ENCODE measurements around the gene SLC16A8. TPM values are rescaled to one million over a fixed set of nuclear protein-coding genes. Genes with fewer than 3 reads are reported as not detected.
"Not testable (repeated sequence)": the region's sequence is repeated elsewhere in the genome, so short reads cannot be mapped to it uniquely, and the experiment has no call there.

Gene SLC16A8
- total RNA-seq, 2 experiments from 2014 or later, result not detected

- Mint-ChIP-seq H3K9me3 (no peaks in the 10 kb centered on the region), H3K27me3 (peaks cover 21% of the 10 kb centered on the region), H3K27ac (no peak overlapping the region), H3K4me3 (no peak overlapping the region), H3K4me1 (ENCODE audit: low read depth) (peaks cover 3% of the 10 kb centered on the region), H3K36me3 (ENCODE audit: low read depth) (no peaks in the 10 kb centered on the region)
- intact Hi-C loops (cut with DNase I, micrococcal nuclease), result no loop called here
- TF ChIP-seq, protein P1, sequence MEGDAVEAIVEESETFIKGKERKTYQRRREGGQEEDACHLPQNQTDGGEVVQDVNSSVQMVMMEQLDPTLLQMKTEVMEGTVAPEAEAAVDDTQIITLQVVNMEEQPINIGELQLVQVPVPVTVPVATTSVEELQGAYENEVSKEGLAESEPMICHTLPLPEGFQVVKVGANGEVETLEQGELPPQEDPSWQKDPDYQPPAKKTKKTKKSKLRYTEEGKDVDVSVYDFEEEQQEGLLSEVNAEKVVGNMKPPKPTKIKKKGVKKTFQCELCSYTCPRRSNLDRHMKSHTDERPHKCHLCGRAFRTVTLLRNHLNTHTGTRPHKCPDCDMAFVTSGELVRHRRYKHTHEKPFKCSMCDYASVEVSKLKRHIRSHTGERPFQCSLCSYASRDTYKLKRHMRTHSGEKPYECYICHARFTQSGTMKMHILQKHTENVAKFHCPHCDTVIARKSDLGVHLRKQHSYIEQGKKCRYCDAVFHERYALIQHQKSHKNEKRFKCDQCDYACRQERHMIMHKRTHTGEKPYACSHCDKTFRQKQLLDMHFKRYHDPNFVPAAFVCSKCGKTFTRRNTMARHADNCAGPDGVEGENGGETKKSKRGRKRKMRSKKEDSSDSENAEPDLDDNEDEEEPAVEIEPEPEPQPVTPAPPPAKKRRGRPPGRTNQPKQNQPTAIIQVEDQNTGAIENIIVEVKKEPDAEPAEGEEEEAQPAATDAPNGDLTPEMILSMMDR (IDR thresholded peaks at IDR 0.05), result no peak
- peaks cover 19 to 34% of the 10 kb centered on the region in 2 experiments for H3K27me3 ChIP-seq (ENCODE audit: control insufficient read depth in 1 of 2, insufficient read depth in 2 of 2, low read length in 2 of 2)
- H3K9me3 ChIP-seq (ENCODE audit: control insufficient read depth in 1 of 2, insufficient read depth in 1 of 2, low read length in 2 of 2), result peaks cover 0 to 17% of the 10 kb centered on the region in 2 experiments
- no peak overlapping the region for H3K4me3 ChIP-seq (ENCODE audit: low read length)
- peaks cover 13% of the 10 kb centered on the region for H3K4me1 ChIP-seq (ENCODE audit: insufficient read depth, low read length)
- ATAC-seq (ENCODE audit: poor library complexity), result peak; percentile 21
- CTCF ChIA-PET, result no interaction called here
- peak in 1 of 14 experiments; percentile 12 for DNase-seq
- H3K36me3 ChIP-seq (ENCODE audit: insufficient read depth, low read length), result no peaks in the 10 kb centered on the region
- no peak overlapping the region for H3K27ac ChIP-seq (ENCODE audit: low read depth in 1 of 2, low read length in 2 of 2)
- POLR2A ChIA-PET, result no interaction called here
These were observed 2.9 kb downstream of the SLC16A8 start for GRCh38 chr22:38080850-38081635.

DNA sequence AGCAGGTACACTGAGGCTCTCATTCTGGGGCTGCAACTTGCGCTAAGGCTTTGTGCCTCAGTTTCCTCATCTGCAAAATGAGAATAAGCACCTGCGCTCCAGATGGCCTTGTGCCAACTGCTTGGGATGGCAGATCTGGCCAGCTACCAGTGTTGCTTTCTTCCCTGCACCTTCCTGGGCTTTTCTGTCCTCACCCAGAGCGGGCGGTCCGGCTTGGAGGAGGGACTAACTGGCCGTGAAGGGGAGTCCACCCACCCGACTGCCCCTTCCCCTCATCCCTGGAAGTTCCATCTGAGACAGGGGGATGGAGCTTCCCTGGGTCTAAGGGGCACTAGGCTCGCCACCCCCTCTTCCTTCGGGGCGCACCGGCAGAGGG is 3.5 kb downstream of the SLC16A8 start:
- no peaks in the 10 kb centered on the region for H3K9me3 Mint-ChIP-seq
- no peak overlapping the region for H3K4me3 Mint-ChIP-seq
- Histone ChIP-seq H3K27ac (ENCODE audit: low read depth in 1 of 2, low read length in 2 of 2) (no peak overlapping the region), H3K9me3 (ENCODE audit: control insufficient read depth in 1 of 2, insufficient read depth in 1 of 2, low read length in 2 of 2) (peaks cover 0 to 17% of the 10 kb centered on the region in 2 experiments), H3K4me1 (ENCODE audit: insufficient read depth, low read length) (peaks cover 13% of the 10 kb centered on the region), H3K36me3 (ENCODE audit: insufficient read depth, low read length) (peaks cover 2% of the 10 kb centered on the region), H3K4me3 (ENCODE audit: low read length) (no peak overlapping the region), H3K27me3 (ENCODE audit: control insufficient read depth in 1 of 2, insufficient read depth in 2 of 2, low read length in 2 of 2) (peaks cover 19 to 34% of the 10 kb centered on the region in 2 experiments)
- H3K4me1 Mint-ChIP-seq (ENCODE audit: low read depth), result peaks cover 3% of the 10 kb centered on the region
- ATAC-seq (ENCODE audit: poor library complexity) (no peak), DNase-seq (no peak)
- POLR2A ChIA-PET, result no interaction called here
- CTCF ChIA-PET, result no interaction called here
- intact Hi-C loops (cut with DNase I, micrococcal nuclease), result no loop called here
- H3K27ac Mint-ChIP-seq, result no peak overlapping the region
- TF ChIP-seq, protein P1 (IDR thresholded peaks at IDR 0.05), result no peak
- peaks cover 21% of the 10 kb centered on the region for H3K27me3 Mint-ChIP-seq
- no peaks in the 10 kb centered on the region for H3K36me3 Mint-ChIP-seq (ENCODE audit: low read depth)

GRCh38 chr22:38079804-38080203 is 4.2 kb downstream of the SLC16A8 start:
- Mint-ChIP-seq H3K9me3 (no peaks in the 10 kb centered on the region), H3K36me3 (ENCODE audit: low read depth) (no peaks in the 10 kb centered on the region), H3K4me1 (ENCODE audit: low read depth) (peaks cover 3% of the 10 kb centered on the region), H3K4me3 (no peak overlapping the region), H3K27me3 (peaks cover 21% of the 10 kb centered on the region), H3K27ac (no peak overlapping the region)
- CTCF ChIA-PET, result interaction anchor here (0.6 kb wide), 1 partner anchor 16 kb away, joined by 3 read pairs; no protein-coding TSS in a partner anchor
- H3K27ac ChIP-seq (ENCODE audit: low read depth in 1 of 2, low read length in 2 of 2), result no peak overlapping the region
- TF ChIP-seq, protein P1 (IDR thresholded peaks at IDR 0.05), result no peak
- ATAC-seq (ENCODE audit: poor library complexity) (no peak), DNase-seq (no peak)
- H3K27me3 ChIP-seq (ENCODE audit: control insufficient read depth in 1 of 2, insufficient read depth in 2 of 2, low read length in 2 of 2), result peaks cover 19 to 34% of the 10 kb centered on the region in 2 experiments
- POLR2A ChIA-PET, result no interaction called here
- H3K4me1 ChIP-seq (ENCODE audit: insufficient read depth, low read length), result peaks cover 13% of the 10 kb centered on the region
- H3K36me3 ChIP-seq (ENCODE audit: insufficient read depth, low read length), result peaks cover 8% of the 10 kb centered on the region
- intact Hi-C loops (cut with DNase I, micrococcal nuclease), result no loop called here
- H3K4me3 ChIP-seq (ENCODE audit: low read length), result no peak overlapping the region
- peaks cover 0 to 17% of the 10 kb centered on the region in 2 experiments for H3K9me3 ChIP-seq (ENCODE audit: control insufficient read depth in 1 of 2, insufficient read depth in 1 of 2, low read length in 2 of 2)

GRCh38 chr22:38079208-38079607 is 4.8 kb downstream of the SLC16A8 start:
- Histone ChIP-seq H3K4me1 (ENCODE audit: insufficient read depth, low read length) (peaks cover 13% of the 10 kb centered on the region), H3K27me3 (ENCODE audit: control insufficient read depth in 1 of 2, insufficient read depth in 2 of 2, low read length in 2 of 2) (peaks cover 19 to 34% of the 10 kb centered on the region in 2 experiments), H3K36me3 (ENCODE audit: insufficient read depth, low read length) (peaks cover 14% of the 10 kb centered on the region), H3K9me3 (ENCODE audit: control insufficient read depth in 1 of 2, insufficient read depth in 1 of 2, low read length in 2 of 2) (peaks cover 0 to 17% of the 10 kb centered on the region in 2 experiments)
- H3K4me3 Mint-ChIP-seq; POLR2A ChIA-PET; ATAC-seq (ENCODE audit: poor library complexity); H3K9me3 Mint-ChIP-seq; DNase-seq; H3K36me3 Mint-ChIP-seq (ENCODE audit: low read depth); H3K4me1 Mint-ChIP-seq (ENCODE audit: low read depth); H3K27ac Mint-ChIP-seq; intact Hi-C loops (cut with DNase I, micrococcal nuclease); H3K27ac ChIP-seq (ENCODE audit: low read depth in 1 of 2, low read length in 2 of 2); H3K4me3 ChIP-seq (ENCODE audit: low read length): not testable (repeated sequence)
- CTCF ChIA-PET, result interaction anchor here (0.6 kb wide), 1 partner anchor 15 kb away, joined by 3 read pairs; no protein-coding TSS in a partner anchor
- H3K27me3 Mint-ChIP-seq, result peaks cover 21% of the 10 kb centered on the region
